MM.1S (cell line): Measurements from ENCODE around the gene DHX36.

ENCODE experiments used
- DNase-seq: peaks from one replicate; pipeline ENCODE4 v3.0.0-alpha.2; 2015
- H2AFZ ChIP-seq: fragments of 300-600 bp; sonication (generic); 2 replicates; pipeline ENCODE4 v1.6.0; 2016; ENCODE audit warnings: antibody characterized with exemption, low read length
- H3F3A ChIP-seq: fragments of 300-600 bp; sonication (generic); 2 replicates; pipeline ENCODE4 v1.6.1; 2016; ENCODE audit warnings: mild to moderate bottlenecking, antibody characterized with exemption, low read length, moderate library complexity, mixed read lengths; ENCODE audit not compliant: insufficient read depth
- H3K27ac ChIP-seq: fragments of 300-600 bp; sonication (generic); 2 replicates; pipeline ENCODE4 v1.5.1; 2016; ENCODE audit warnings: mild to moderate bottlenecking, low read length
- H3K27me3 ChIP-seq: fragments of 300-600 bp; sonication (generic); replicated peaks from 2 replicates; pipeline ENCODE4 v1.6.0; 2016; ENCODE audit warnings: low read length; ENCODE audit not compliant: insufficient read depth
- H3K36me3 ChIP-seq: fragments of 300-600 bp; sonication (generic); replicated peaks from 2 replicates; pipeline ENCODE4 v1.6.1; 2016; ENCODE audit warnings: mild to moderate bottlenecking, low read length, mixed read lengths; ENCODE audit not compliant: insufficient read depth
- H3K4me1 ChIP-seq: fragments of 300-600 bp; sonication (generic); 2 replicates; pipeline ENCODE4 v1.6.1; 2016; ENCODE audit warnings: low read length, mixed read lengths
- H3K4me2 ChIP-seq: fragments of 300-600 bp; sonication (generic); 2 replicates; pipeline ENCODE4 v1.6.0; 2016; ENCODE audit warnings: low read depth, low read length
- H3K4me3 ChIP-seq: fragments of 300-600 bp; sonication (generic); 2 replicates; pipeline ENCODE4 v1.5.1; 2016; ENCODE audit warnings: low read length, mixed read lengths
- H3K79me2 ChIP-seq: fragments of 300-600 bp; sonication (generic); 2 replicates; pipeline ENCODE4 v1.6.1; 2016; ENCODE audit warnings: mixed run types, low read length, mixed read lengths
- H3K9ac ChIP-seq: fragments of 300-600 bp; sonication (generic); 2 replicates; pipeline ENCODE4 v1.6.1; 2016; ENCODE audit warnings: low read length, mixed read lengths
- H3K9me2 ChIP-seq: fragments of 300-600 bp; sonication (generic); replicated peaks from 2 replicates; pipeline ENCODE4 v1.6.1; 2016; ENCODE audit warnings: mild to moderate bottlenecking, low read length, mixed read lengths; ENCODE audit not compliant: insufficient read depth
- H3K9me3 ChIP-seq: fragments of 300-600 bp; sonication (generic); replicated peaks from 2 replicates; pipeline ENCODE4 v1.6.1; 2016; ENCODE audit warnings: mild to moderate bottlenecking, low read length, mixed read lengths; ENCODE audit not compliant: insufficient read depth
- H4K20me1 ChIP-seq: fragments of 300-600 bp; sonication (generic); 2 replicates; pipeline ENCODE4 v1.6.1; 2016; ENCODE audit warnings: mild to moderate bottlenecking, low read length, moderate library complexity, mixed read lengths; ENCODE audit not compliant: insufficient read depth
- CTCF ChIP-seq: fragments of 300-600 bp; sonication (generic); IDR thresholded peaks from 2 replicates; pipeline ENCODE4 v1.5.1; 2016; ENCODE audit warnings: antibody characterized with exemption, low read length, mixed read lengths
- EZH2 ChIP-seq: fragments of 300-600 bp; sonication (generic); optimal IDR thresholded peaks from 2 replicates; pipeline ENCODE3; 2017; ENCODE audit warnings: low read depth, mild to moderate bottlenecking, antibody characterized with exemption, low read length, mixed read lengths
- EZH2phosphoT487 ChIP-seq: fragments of 300-600 bp; sonication (generic); IDR thresholded peaks from 2 replicates; pipeline ENCODE4 v1.6.1; 2018; ENCODE audit warnings: antibody characterized with exemption, low read length

Gene DHX36

GRCh38 chr3:154334973-154335420, 10.7 kb upstream of the DHX36 start:
- Histone ChIP-seq H3K79me2 (no peaks in the 10 kb centered on the region), H3K9me3 (no peaks in the 10 kb centered on the region), H3K27me3 (no peaks in the 10 kb centered on the region), H3K36me3 (no peaks in the 10 kb centered on the region), H3K4me2 (no peak overlapping the region), H3K27ac (no peak overlapping the region), H2AFZ (no peak overlapping the region), H3F3A (no peaks in the 10 kb centered on the region), H3K9me2 (no peaks in the 10 kb centered on the region), H3K4me1 (no peaks in the 10 kb centered on the region), H3K9ac (no peak overlapping the region), H3K4me3 (no peak overlapping the region), H4K20me1 (no peaks in the 10 kb centered on the region)
- peak; percentile 54 for DNase-seq
- TF ChIP-seq EZH2phosphoT487 (no peak), CTCF (peak; percentile 54), EZH2 (no peak)

GRCh38 chr3:154327871-154328270, 3.6 kb upstream of the DHX36 start:
- no peaks in the 10 kb centered on the region for H3K9me2 ChIP-seq
- TF ChIP-seq CTCF (no peak), EZH2 (no peak), EZH2phosphoT487 (no peak)

GRCh38 chr3:154324919-154325318, 632 bp upstream of the DHX36 start:
- Histone ChIP-seq H3K9ac (peak overlapping the region; percentile 93), H3K36me3 (no peaks in the 10 kb centered on the region), H3K4me2 (peak overlapping the region; percentile 69), H3K4me3 (peak overlapping the region; percentile 70), H3K27me3 (no peaks in the 10 kb centered on the region), H3K27ac (peak overlapping the region; percentile 89; the same call in 1 of the 2 replicates), H4K20me1 (peaks cover 8% of the 10 kb centered on the region; the same call in 1 of the 2 replicates), H3K4me1 (peaks cover 17% of the 10 kb centered on the region), H2AFZ (peak overlapping the region; percentile 64), H3K79me2 (peaks cover 44% of the 10 kb centered on the region), H3F3A (peaks cover 12% of the 10 kb centered on the region; the same call in 1 of the 2 replicates), H3K9me2 (no peaks in the 10 kb centered on the region), H3K9me3 (no peaks in the 10 kb centered on the region)
- TF ChIP-seq CTCF (no peak), EZH2 (no peak), EZH2phosphoT487 (no peak)
- DNase-seq = peak; percentile 32

More at GRCh38 chr3:154327871-154328270, 3.6 kb upstream of the DHX36 start:
- Histone ChIP-seq H3K4me1 (peaks cover 6% of the 10 kb centered on the region; the same call in 1 of the 2 replicates), H4K20me1 (no peaks in the 10 kb centered on the region), H3K4me3 (no peak overlapping the region), H3K27ac (no peak overlapping the region), H3K79me2 (peaks cover 15% of the 10 kb centered on the region), H2AFZ (no peak overlapping the region), H3F3A (peaks cover 12% of the 10 kb centered on the region; the same call in 1 of the 2 replicates), H3K9me3 (no peaks in the 10 kb centered on the region), H3K9ac (no peak overlapping the region), H3K27me3 (no peaks in the 10 kb centered on the region), H3K36me3 (no peaks in the 10 kb centered on the region), H3K4me2 (no peak overlapping the region)
- DNase-seq = no peak
